Neural progenitor cell (in vitro differentiated cells): Measurements from ENCODE around the gene HDAC7. TPM values are rescaled to one million over a fixed set of nuclear protein-coding genes. Genes with fewer than 3 reads are reported as not detected.
A peak's percentile ranks its signal among the peaks of the same experiment; 100 is the strongest.

ENCODE experiments used
- DNase-seq: peaks from one replicate; pipeline ENCODE4 v3.0.0-alpha.2; 2016; ENCODE audit warnings: low spot score
- H2AFZ ChIP-seq: fragments of 200-600 bp; sonication (generic); replicated peaks from 2 replicates; pipeline ENCODE4 v1.6.1; 2016; ENCODE audit warnings: antibody characterized with exemption
- H3F3A ChIP-seq: fragments of 200-600 bp; sonication (generic); 2 replicates; pipeline ENCODE4 v1.6.1; 2016; ENCODE audit warnings: antibody characterized with exemption, low read depth
- H3K27ac ChIP-seq: fragments of 200-600 bp; sonication (generic); 2 replicates; pipeline ENCODE4 v1.5.1; 2016; ENCODE audit warnings: mild to moderate bottlenecking
- H3K27me3 ChIP-seq: fragments of 200-600 bp; sonication (generic); 2 replicates; pipeline ENCODE4 v1.6.1; 2016; ENCODE audit warnings: mild to moderate bottlenecking, moderate library complexity
- H3K36me3 ChIP-seq: fragments of 200-600 bp; sonication (generic); 2 replicates; pipeline ENCODE4 v1.5.1; 2016
- H3K4me1 ChIP-seq: fragments of 200-600 bp; sonication (generic); 2 replicates; pipeline ENCODE4 v1.6.1; 2016; ENCODE audit warnings: mixed run types
- H3K4me2 ChIP-seq: fragments of 200-600 bp; sonication (generic); 2 replicates; pipeline ENCODE4 v1.6.1; 2016
- H3K4me3 ChIP-seq: fragments of 200-600 bp; sonication (generic); 2 replicates; pipeline ENCODE4 v1.5.1; 2016
- H3K79me2 ChIP-seq: fragments of 200-600 bp; sonication (generic); 2 replicates; pipeline ENCODE4 v1.6.1; 2016; ENCODE audit warnings: low read depth
- H3K9ac ChIP-seq: fragments of 200-600 bp; sonication (generic); 2 replicates; pipeline ENCODE4 v1.6.1; 2016
- H3K9me3 ChIP-seq: fragments of 200-600 bp; sonication (generic); 2 replicates; pipeline ENCODE4 v1.5.1; 2016; ENCODE audit warnings: low read depth
- H4K20me1 ChIP-seq: fragments of 200-600 bp; sonication (generic); 2 replicates; pipeline ENCODE4 v1.6.1; 2016; ENCODE audit warnings: low read depth
- H3K27ac Mint-ChIP-seq: 3 replicates; pipeline ENCODE4 v1.8.0; 2021; ENCODE audit warnings: mixed read lengths
- H3K27me3 Mint-ChIP-seq: 2 replicates; pipeline ENCODE4 v1.8.0; 2022; ENCODE audit warnings: low read depth, mild to moderate bottlenecking, inconsistent platforms, moderate library complexity, mixed read lengths; ENCODE audit not compliant: insufficient read depth
- H3K36me3 Mint-ChIP-seq: 3 replicates; pipeline ENCODE4 v1.8.0; 2021; ENCODE audit warnings: mixed read lengths
- H3K4me1 Mint-ChIP-seq: 3 replicates; pipeline ENCODE4 v1.8.0; 2021; ENCODE audit warnings: mixed read lengths
- H3K4me3 Mint-ChIP-seq: 3 replicates; pipeline ENCODE4 v1.8.0; 2021; ENCODE audit warnings: mild to moderate bottlenecking, moderate library complexity, mixed read lengths
- H3K9me3 Mint-ChIP-seq: 3 replicates; pipeline ENCODE4 v1.8.0; 2020; ENCODE audit warnings: mixed read lengths
- EZH2 ChIP-seq: fragments of 200-600 bp; sonication (generic); IDR thresholded peaks from 2 replicates; pipeline ENCODE4 v1.6.1; 2017; ENCODE audit warnings: antibody characterized with exemption, mild to moderate bottlenecking, moderate library complexity
- EZH2phosphoT487 ChIP-seq: fragments of 200-600 bp; sonication (generic); IDR thresholded peaks from 2 replicates; pipeline ENCODE4 v1.6.1; 2017; ENCODE audit warnings: antibody characterized with exemption
- total RNA-seq: library from RNA; depleted of rRNA; stranded (reverse); fragments of >200 nt; gene quantifications from 2 replicates; pipeline ENCODE4 v1.2.3, GENCODE V29; 2015; ENCODE audit warnings: low replicate concordance
- TF ChIP-seq, protein P1 (sequence below): fragments of 200-600 bp; sonication (generic); IDR thresholded peaks from 2 replicates; pipeline ENCODE4 v1.5.1; 2017; ENCODE audit warnings: antibody characterized with exemption, mild to moderate bottlenecking

HDAC7 gene
- total RNA-seq, 1 donor from 2014 or later, result 7.2 TPM

GRCh38 chr12:47801170-47801903 lies 18.4 kb downstream of the HDAC7 start:
- Mint-ChIP-seq H3K9me3 (no peaks in the 10 kb centered on the region), H3K36me3 (peaks cover 3% of the 10 kb centered on the region), H3K4me1 (peaks cover 51% of the 10 kb centered on the region), H3K27ac (peak overlapping the region; percentile 85), H3K27me3 (no peaks in the 10 kb centered on the region), H3K4me3 (no peak overlapping the region)
- no peak overlapping the region for H3K4me3 ChIP-seq
- no peak overlapping the region for H2AFZ ChIP-seq
- no peak overlapping the region for H3K9ac ChIP-seq
- H3F3A ChIP-seq, result peaks cover 5% of the 10 kb centered on the region
- no peak for TF ChIP-seq EZH2
- no peaks in the 10 kb centered on the region for H3K36me3 ChIP-seq
- peak; percentile 33 for DNase-seq
- peaks cover 13% of the 10 kb centered on the region for H4K20me1 ChIP-seq
- no peaks in the 10 kb centered on the region for H3K9me3 ChIP-seq
- no peak overlapping the region for H3K27ac ChIP-seq
- no peak overlapping the region for H3K4me2 ChIP-seq
- peaks cover 12% of the 10 kb centered on the region for H3K79me2 ChIP-seq
- H3K27me3 ChIP-seq, result no peaks in the 10 kb centered on the region
- H3K4me1 ChIP-seq, result peaks cover 32% of the 10 kb centered on the region

GRCh38 chr12:47800582-47800981 lies 19.1 kb downstream of the HDAC7 start:
- Histone ChIP-seq H3K36me3 (no peaks in the 10 kb centered on the region), H3K9ac (no peak overlapping the region)

GRCh38 chr12:47799357-47799955 lies 20.2 kb downstream of the HDAC7 start:
- Histone ChIP-seq H3K9ac (no peak overlapping the region), H3K9me3 (no peaks in the 10 kb centered on the region), H3K27ac (peak overlapping the region; percentile 64), H3K79me2 (no peaks in the 10 kb centered on the region), H3K4me2 (peak overlapping the region; percentile 45), H3K4me3 (no peak overlapping the region), H2AFZ (no peak overlapping the region), H3K27me3 (no peaks in the 10 kb centered on the region), H3F3A (peaks cover 5% of the 10 kb centered on the region), H3K36me3 (no peaks in the 10 kb centered on the region), H4K20me1 (peaks cover 13% of the 10 kb centered on the region), H3K4me1 (peaks cover 29% of the 10 kb centered on the region)
- Mint-ChIP-seq H3K27me3 (no peaks in the 10 kb centered on the region), H3K36me3 (peaks cover 3% of the 10 kb centered on the region), H3K4me1 (peaks cover 34% of the 10 kb centered on the region), H3K27ac (no peak overlapping the region), H3K4me3 (no peak overlapping the region), H3K9me3 (no peaks in the 10 kb centered on the region)
- peak; percentile 74 for DNase-seq
- no peak for TF ChIP-seq EZH2phosphoT487
- TF ChIP-seq EZH2, result no peak
- TF ChIP-seq, protein P1, sequence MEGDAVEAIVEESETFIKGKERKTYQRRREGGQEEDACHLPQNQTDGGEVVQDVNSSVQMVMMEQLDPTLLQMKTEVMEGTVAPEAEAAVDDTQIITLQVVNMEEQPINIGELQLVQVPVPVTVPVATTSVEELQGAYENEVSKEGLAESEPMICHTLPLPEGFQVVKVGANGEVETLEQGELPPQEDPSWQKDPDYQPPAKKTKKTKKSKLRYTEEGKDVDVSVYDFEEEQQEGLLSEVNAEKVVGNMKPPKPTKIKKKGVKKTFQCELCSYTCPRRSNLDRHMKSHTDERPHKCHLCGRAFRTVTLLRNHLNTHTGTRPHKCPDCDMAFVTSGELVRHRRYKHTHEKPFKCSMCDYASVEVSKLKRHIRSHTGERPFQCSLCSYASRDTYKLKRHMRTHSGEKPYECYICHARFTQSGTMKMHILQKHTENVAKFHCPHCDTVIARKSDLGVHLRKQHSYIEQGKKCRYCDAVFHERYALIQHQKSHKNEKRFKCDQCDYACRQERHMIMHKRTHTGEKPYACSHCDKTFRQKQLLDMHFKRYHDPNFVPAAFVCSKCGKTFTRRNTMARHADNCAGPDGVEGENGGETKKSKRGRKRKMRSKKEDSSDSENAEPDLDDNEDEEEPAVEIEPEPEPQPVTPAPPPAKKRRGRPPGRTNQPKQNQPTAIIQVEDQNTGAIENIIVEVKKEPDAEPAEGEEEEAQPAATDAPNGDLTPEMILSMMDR, result no peak

More at GRCh38 chr12:47800582-47800981, 19.1 kb downstream of the HDAC7 start:
- Mint-ChIP-seq H3K9me3 (no peaks in the 10 kb centered on the region), H3K27me3 (no peaks in the 10 kb centered on the region), H3K36me3 (peaks cover 3% of the 10 kb centered on the region), H3K27ac (peak overlapping the region; percentile 85), H3K4me1 (peaks cover 44% of the 10 kb centered on the region), H3K4me3 (no peak overlapping the region)
- Histone ChIP-seq H3K27me3 (no peaks in the 10 kb centered on the region), H3K79me2 (peaks cover 4% of the 10 kb centered on the region), H3F3A (peaks cover 5% of the 10 kb centered on the region), H3K27ac (no peak overlapping the region), H2AFZ (no peak overlapping the region), H3K4me2 (no peak overlapping the region), H3K4me3 (no peak overlapping the region), H4K20me1 (peaks cover 13% of the 10 kb centered on the region), H3K4me1 (peaks cover 29% of the 10 kb centered on the region), H3K9me3 (no peaks in the 10 kb centered on the region)
- TF ChIP-seq EZH2 (no peak), EZH2phosphoT487 (no peak)
- TF ChIP-seq, protein P1, result no peak
- DNase-seq, result no peak
